ENCODE measurements around the gene SSBP3. TPM values are rescaled to one million over a fixed set of nuclear protein-coding genes. Genes with fewer than 3 reads are reported as not detected.

SSBP3 gene
- total RNA-seq, 1 donor from 2014 or later, result 57.0 TPM

DNA sequence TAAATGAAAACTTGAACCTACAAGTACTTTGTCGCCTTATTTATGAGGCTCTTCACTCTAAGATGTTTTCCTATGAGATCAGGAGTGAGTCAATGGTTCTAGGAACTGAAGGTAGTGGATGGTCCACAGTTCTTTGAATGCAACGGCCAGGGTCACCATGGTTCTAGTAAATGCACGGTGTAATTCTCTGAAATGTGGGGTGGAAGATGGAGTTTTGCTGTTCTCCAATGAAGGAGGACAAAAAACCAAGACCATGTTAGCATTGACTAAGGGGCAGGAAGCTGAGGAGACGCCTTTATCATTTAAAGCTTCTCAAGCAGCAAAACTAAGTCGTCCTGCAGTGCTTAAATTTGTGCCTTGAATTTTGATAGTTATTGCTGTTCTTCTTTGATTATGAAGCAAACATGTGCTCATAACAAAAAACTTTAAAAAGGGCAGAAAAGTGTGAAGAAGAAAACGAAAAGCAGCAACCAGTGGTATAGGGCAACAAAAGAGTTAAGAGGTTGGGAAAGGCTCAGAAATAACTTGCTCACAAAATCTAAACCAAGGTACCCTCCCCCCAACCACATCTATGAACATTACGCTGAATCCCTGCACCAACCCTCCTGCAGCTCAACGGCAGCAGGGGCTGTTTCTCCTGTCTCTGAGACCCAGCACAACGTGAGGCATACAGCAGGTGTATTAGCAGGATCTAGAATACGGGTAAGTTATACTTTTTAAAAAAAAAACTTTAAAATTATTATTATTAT lies 121.2 kb downstream of the SSBP3 start:
- DNase-seq (no peak), ATAC-seq (no peak)
- intact Hi-C loops (cut with micrococcal nuclease), result no loop called here

DNA sequence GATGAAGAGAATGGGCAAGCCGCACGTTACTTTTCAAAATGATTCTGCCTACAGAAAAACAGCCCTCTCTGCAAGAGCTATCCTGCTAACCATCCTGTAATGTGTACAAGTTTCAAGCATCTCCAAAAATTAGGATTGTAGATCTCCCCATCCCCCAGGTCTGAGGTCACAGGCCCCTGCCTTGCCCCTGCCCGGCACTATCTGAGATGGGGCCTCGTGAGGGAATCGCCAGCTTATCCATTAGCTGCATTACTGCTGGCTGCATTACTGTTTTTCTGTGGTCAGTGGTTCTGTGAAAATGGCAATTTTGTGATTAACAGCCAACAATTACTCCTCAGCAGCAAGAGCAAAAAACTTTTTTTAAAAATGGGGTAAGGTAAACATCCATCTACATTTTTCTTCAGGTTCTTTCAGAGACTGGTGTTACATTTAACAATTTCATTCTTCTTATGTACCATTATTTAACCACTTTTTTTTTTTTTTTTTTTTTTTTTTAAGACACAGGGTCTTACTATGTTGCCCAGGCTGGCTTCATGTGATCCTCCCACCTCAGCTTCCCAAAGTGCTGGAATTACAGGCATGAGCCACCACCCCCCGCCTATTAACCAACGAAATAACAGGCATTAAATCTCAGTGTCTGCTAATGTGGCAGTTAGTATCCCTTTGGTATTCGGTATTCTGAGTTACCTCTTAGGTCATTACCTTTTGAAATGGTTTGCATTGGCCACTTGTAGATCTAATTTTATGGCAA lies 122.4 kb downstream of the SSBP3 start:
- ATAC-seq (no peak), DNase-seq (no peak)
- intact Hi-C loops (cut with micrococcal nuclease), result no loop called here

DNA sequence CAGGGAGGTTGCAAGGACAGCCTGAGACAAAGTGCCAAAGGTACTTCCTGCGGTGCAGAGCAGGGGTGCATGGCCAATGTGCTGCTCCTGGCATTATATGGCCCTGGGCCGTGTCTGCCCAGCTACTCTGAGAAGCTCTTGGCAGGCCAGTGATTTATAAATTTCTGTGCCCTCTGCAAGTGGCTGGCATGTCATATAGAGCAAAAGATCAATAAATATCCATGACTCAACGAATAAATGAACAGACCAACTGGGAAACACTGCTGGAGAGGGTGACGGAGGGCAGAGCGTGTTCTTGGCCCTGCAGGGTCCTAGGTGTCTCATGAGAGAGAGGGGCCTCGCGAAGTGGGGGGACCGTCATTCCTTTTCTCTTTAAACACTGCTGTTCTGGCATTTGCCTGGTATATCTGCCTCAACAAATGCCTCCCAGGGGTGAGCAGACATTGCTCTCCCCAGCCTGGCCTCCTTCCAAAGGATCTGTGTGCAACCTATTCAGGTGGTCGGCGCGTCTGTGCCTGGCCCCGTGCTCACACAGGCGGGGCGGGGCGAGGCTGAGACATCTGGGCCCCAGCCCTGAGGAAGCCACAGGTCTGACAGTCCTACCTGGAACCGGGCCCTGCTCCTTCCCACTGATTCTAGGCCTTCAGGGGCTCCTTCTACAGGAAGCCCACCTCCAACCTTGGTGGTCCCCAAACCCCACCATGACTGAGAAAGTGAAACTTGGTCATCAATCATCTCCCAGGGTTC lies 123.9 kb downstream of the SSBP3 start:
- intact Hi-C loops (cut with micrococcal nuclease), result no loop called here
- DNase-seq, result no peak
- ATAC-seq, result no peak

DNA sequence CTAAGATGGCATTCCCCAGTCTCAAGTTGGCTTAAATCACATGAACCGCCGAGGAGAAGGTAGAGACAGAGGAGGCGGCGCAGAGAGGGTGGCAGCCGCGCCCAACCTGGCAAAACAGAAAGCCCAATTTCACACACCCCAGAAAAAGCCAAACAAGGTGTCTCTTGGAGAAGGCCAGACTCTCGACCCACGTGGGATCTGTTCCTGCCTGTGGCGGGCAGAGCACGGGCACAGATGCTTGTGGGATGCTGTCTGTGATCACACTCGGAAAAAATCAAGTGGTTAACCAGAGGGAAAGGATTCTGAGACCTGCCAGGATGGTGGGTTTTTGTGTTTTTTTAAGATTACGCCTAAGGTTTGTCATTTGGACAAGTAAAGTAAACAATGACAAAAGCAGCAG lies 125.5 kb downstream of the SSBP3 start:
- intact Hi-C loops (cut with micrococcal nuclease), result no loop called here
- DNase-seq (no peak), ATAC-seq (no peak)

DNA sequence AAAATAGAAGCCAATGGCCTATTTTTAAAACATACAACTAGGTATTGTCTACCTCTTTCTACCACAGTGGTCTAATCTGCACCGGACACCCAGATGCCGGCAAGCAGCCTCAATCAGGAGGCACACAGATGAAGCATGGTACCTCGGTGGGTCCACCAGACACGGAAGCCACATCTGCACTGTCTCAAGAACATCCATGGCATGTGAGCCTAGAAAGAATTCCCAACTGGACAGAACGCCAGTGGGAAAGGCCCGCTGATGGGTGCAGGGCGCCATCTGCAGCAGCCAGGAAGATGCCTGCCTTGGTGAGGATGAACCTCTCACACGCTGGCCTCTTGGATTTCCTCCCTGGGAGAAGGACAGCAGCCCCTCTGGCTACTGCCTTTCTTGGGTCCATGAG lies 126.7 kb downstream of the SSBP3 start:
- no peak for DNase-seq
- intact Hi-C loops (cut with micrococcal nuclease), result no loop called here
- no peak for ATAC-seq

DNA sequence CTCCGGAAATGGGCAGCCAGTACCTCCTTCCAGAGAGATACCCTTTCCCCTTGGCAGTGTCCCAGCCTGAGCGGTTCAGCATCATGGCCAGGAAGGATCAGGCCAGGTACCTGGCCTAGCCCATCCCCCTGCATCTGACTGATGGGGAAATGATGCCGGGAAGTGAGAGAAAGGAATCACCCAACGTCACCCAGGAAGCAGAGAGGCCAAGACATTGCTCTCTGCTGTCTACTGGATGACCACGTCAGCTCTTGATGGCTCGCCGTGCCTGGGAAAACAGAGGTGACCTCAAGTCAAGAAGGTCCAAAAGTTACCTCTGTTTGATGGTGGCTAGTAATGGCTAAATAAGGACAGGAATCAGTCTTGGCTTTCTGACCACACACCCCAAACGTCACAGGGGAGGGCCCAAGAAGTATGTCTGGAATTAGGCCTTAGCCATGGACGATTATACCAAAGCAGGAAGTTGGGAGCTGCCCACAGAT lies 127.2 kb downstream of the SSBP3 start:
- DNase-seq, result no peak
- no peak for ATAC-seq
- intact Hi-C loops (cut with micrococcal nuclease), result no loop called here

DNA sequence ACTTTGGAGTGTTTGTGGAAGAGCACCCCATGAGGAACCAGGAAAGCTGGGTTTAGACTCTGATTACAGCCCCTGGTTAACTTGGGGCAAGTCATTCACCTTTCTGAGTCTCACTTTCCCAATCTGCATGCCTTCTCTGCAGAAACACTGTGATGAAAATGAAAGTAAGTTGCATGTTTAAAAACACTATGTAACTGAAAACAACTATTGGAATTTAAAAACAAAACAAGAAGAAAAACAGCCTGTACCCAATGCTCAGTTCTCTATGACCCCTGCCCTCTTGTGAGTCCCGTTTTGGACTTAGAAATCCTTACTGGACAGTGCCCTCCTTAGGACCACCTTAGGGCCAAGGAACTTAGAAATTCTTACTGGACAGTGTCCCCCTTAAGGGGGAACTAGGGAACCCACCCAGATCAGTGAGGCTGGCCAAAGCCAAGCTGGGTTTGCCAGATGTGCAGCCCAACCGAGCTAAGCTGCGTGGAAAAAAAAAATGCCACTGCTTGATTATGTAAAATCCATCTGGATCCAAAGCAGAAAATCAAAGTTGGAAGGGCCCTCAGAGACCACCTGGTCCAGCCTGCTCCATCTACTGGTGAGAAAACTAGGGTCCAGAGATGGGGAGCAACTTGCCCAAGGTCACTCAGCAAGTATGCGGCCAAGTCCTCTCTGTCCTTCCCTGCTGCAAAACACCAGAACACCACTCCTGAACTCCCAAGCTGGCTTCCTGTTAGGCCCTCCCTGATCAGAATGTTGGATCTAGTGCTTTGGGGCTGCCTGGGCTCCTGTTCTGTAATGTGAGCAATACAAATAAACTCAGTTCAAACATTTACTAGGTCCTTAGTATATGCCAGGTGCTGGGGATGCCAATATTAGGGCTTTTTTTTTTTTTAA lies 128.5 kb downstream of the SSBP3 start:
- intact Hi-C loops (cut with micrococcal nuclease), result no loop called here
- ATAC-seq, result no peak
- DNase-seq, result no peak

DNA sequence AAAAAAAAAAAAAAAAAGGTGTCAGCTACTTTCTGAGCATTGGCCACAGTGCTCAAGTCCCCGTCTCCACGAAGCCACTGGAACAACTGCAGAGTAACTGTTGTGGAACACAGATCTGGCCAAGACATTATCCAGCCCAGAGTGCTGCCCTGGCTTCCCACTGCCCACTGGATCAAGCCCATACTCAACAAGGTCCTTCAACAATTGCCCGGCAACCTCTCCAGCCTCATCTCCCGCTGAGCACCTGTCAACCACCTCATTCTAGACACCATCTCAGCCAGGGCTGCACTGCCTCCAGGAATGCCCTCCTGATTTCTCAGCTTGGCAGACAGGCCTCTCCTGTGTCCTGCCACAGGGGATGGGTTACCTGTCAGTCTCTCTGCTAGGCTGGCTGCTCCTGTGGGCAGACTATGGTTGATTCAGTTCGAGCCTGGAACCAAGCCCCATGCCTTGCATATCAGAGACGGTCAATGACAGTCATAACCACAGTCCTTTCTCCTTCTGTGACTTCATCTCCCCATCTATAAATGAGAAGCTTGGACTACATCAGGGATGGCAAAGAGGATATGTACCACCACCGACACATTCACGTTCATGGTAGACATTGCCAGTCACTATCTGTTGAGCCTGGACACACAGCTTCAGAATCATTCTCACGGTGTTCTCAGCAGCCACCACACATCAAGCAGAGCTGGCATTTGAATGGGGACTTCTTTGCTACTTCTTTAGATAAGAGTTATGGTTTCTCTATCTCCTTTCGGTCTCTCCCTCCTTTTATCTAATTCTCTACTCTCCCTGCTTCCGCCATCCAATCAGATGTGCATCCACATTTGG lies 129.4 kb downstream of the SSBP3 start:
- ATAC-seq, result peak; percentile 61
- intact Hi-C loops (cut with micrococcal nuclease), result no loop called here

DNA sequence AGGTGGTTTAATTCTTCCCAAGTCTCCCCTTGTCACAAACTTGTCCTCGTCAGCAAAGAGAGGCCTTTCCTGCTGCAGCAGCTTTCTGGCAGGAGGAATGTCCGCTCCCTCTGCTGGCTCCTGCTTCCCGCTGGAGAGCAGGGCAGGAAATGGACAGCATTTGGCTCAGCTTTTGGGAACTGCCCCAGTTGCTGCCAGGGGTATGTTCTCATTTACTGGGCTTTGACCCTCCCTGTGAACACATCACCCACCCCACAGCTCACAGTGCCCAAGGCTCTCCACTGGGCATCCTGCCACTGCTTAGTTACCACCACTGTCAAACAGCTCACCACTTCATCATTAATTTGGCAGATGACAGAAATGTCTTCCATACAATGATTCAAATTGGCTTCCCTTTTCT lies 130.8 kb downstream of the SSBP3 start:
- intact Hi-C loops (cut with micrococcal nuclease), result no loop called here
- DNase-seq (peak; percentile 80), ATAC-seq (peak; percentile 65)

More for the DNA sequence above, 129.4 kb downstream of the SSBP3 start:
- peak; percentile 61 for DNase-seq

DNA sequence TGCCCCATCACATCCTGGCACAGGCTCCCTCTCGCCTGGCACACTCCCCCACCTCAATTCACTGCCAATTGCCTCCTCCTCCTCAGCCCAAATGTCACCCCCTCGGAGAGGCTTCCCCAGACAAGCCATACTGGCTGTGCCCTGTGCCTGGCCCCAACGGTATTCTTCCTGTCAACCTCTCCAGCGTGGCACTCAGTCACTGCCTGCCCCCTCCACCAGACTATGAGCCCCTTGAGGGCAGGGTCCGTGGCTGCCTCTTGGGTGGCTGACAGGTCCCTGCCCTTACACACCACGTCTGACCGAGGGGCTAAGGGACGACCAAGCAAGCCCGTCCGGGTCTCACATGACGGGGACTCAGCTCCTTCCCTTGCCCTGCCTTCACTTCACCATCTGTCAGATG lies 131.3 kb downstream of the SSBP3 start:
- DNase-seq (no peak), ATAC-seq (no peak)

DNA sequence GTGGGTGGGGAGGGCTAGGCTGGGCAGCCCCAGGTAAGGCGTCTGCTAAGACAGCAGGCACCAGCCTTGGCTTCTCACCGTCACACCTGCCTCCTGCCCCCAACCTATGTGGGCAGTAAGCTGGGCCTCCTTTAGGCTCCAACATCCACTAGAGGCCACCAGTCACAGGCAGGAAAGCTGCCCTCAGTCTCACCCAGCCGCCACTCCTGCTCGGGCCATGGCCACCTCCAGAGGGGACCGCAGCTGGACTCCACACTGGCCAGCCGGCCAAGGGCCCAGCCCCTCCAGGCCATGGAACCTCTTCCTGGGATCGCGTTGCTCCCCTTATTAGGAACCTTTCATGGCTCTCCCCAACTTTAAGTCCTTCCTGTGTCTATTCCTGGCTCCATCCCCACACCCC lies 131.7 kb downstream of the SSBP3 start:
- ATAC-seq, result peak; percentile 13
- intact Hi-C loops (cut with micrococcal nuclease), result no loop called here

More for the DNA sequence above, 131.3 kb downstream of the SSBP3 start:
- intact Hi-C loops (cut with micrococcal nuclease), result no loop called here

DNA sequence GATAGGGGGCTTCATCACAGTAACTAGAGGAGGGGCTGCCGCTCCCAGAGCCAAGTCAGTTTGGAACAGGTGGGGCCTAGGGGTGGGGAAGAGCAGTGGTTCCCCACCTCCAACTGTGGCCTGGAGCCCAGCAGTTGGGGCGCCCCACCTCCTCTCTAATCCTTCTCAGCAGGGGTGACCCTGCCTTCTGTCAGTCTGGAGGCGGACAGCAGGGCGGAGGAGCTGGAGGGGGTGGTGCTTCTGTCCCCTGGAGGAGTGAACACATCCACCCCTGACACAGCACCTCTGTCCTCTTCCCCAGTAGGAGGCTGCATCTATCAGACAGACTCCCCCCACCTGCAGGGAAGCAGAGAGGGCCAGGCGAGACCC lies 132.4 kb downstream of the SSBP3 start:
- peak; percentile 44 for ATAC-seq
- intact Hi-C loops (cut with micrococcal nuclease), result no loop called here
- peak; percentile 57 for DNase-seq

More for the DNA sequence above, 131.7 kb downstream of the SSBP3 start:
- DNase-seq, result no peak

DNA sequence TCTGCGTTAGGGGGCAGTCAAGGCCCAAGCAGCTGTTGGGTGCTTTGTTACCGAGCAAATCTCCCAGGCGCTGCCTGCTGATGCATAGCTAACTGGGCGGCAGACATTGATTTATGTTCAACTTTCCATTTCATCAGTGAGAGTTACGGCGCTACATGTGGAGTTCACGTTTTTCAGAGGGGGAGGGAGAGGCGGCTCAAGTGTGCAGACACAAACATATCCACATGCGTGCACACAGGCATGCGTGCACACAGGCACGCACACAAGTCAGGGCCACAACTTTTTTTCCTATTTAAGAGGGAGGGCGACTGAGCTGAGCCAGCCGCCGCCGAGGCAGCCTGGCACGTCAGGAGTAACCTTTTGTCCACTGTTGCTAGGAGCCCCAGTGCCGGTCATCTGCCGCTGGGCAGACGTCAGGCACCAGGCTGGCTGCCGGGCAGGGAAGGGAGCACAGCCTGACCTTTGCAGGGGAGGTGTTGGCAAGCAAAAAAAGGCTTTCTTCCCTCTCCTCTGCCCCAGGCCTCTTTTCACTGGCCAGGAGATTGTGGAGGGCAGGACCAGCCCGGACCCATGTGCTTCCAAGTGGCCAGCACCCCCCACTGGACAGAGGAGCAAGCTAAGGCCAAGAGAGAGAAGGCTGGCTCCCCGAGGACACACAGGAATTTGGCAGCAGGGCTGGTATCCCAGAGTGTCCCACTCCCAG lies 133.0 kb downstream of the SSBP3 start:
- intact Hi-C loops (cut with micrococcal nuclease), result no loop called here
- DNase-seq (peak; percentile 71), ATAC-seq (peak; percentile 61)

DNA sequence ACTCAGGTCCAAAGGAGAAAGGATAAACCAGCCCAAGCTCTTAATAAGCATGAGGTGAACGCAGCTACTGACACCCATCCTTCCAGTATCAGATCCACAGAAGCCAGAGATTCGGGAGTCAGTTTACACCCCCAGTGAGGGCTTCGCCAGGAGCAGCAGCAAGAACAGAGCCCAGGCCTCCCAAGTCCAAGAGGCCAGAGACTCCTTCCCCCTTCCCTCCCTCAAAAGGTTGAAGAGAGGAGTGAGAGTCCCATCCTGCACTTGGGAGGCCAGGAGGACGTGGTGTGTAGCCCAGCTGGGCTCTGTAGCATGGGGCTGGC lies 133.5 kb downstream of the SSBP3 start:
- intact Hi-C loops (cut with micrococcal nuclease), result no loop called here
- ATAC-seq, result no peak

DNA sequence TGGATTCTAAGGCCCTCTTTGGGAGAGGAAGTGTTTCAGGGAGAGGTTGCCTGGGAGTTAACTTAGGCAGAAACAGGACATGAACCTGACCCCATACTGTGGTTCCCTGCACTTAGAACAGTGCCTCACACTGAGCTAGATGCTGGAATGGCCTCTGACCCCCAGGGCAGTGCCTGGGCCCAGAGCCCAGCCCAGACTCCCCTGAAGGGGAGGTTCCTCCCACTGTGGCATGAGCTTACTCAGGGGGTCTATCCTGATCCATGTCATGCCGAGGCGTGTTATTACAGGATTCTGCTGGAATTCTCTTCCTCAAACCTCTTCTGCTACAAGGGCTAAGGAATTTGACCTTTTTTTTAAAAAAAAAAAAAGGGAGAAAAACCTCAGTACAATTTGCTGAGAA lies 134.1 kb downstream of the SSBP3 start:
- no peak for ATAC-seq
- DNase-seq, result no peak
- intact Hi-C loops (cut with micrococcal nuclease), result no loop called here

More for the DNA sequence above, 133.5 kb downstream of the SSBP3 start:
- no peak for DNase-seq

DNA sequence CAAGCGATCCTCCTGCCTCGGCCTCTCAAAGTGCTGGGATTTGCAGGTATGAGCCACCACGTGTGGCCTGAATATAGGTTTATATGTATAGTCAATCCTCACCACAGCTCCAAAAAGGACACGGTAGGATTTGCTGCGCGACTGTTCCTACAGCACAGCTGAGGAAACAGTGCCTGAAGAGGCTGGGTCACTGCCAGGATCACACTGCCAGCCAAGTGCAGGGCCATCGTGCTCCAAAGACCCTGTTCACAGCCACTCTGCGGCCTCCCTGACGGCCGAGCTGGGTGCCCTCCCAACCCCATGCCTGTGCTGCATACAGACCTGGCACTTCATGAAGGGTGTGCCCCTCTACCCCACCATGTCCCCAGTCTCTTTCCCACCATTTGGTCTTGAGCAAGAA lies 134.9 kb downstream of the SSBP3 start:
- intact Hi-C loops (cut with micrococcal nuclease), result no loop called here
- DNase-seq (peak; percentile 56), ATAC-seq (peak; percentile 1)

DNA sequence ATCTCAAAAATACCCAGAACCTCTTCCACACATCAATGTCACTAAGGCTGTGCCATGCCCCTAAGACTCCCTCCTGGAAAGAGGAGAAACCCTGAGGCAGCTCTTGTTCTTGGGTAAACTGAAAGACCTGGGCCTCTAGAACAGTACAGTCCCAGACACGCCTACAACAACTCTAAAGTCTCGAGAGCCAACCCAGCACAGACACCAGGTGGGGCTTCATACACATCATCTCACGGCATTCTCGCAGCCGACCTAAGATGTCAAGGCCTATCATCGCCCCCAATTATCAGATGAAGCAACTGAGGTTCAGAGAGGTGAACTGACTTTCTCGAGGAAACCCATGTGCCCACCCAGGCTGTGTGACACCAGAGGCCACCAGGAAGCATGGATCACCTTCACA lies 135.7 kb downstream of the SSBP3 start:
- ATAC-seq, result no peak
- no peak for DNase-seq
- intact Hi-C loops (cut with micrococcal nuclease), result no loop called here

Measured in left ventricle myocardium superior (tissue), 1 donor.